Uterus (tissue), 4 donors: ENCODE measurements around the gene MET. TPM values are rescaled to one million over a fixed set of nuclear protein-coding genes. Genes with fewer than 3 reads are reported as not detected.

Experiments
- DNase-seq, 2 donors: peaks; one replicate each; pipeline ENCODE4 v3.0.0-alpha.2; 2019 to 2020
- H3K27ac ChIP-seq, 2 donors: fragments of 200-600 bp; sonication (generic); 1 replicate in 1 of 2; 2 replicates in 1 of 2; pipeline ENCODE4 v1.5.1; 2016 to 2018
- H3K27me3 ChIP-seq, 2 donors: fragments of 200-600 bp; sonication (generic); one replicate each; pipeline ENCODE4 v1.5.1; 2018 to 2019; ENCODE audit warnings: control low read depth in 1 of 2
- H3K36me3 ChIP-seq, 2 donors: fragments of 200-600 bp; sonication (generic); one replicate each; pipeline ENCODE4 v1.5.1; 2019; ENCODE audit warnings: control low read depth in 1 of 2
- H3K4me1 ChIP-seq, 2 donors: fragments of 200-600 bp; sonication (generic); one replicate each; pipeline ENCODE4 v1.5.1; 2018 to 2019; ENCODE audit warnings: control low read depth in 1 of 2
- H3K4me3 ChIP-seq, 2 donors: fragments of 200-600 bp; sonication (generic); 1 replicate in 1 of 2; 2 replicates in 1 of 2; pipeline ENCODE4 v1.5.1; 2018 to 2019; ENCODE audit warnings: mild to moderate bottlenecking in 1 of 2
- H3K9me3 ChIP-seq, 2 donors: fragments of 200-600 bp; sonication (generic); one replicate each; pipeline ENCODE4 v1.5.1; 2019; ENCODE audit warnings: control low read depth in 1 of 2
- POLR2A ChIP-seq, 2 donors: fragments of 450-650 bp; IDR thresholded peaks; one replicate each; pipeline ENCODE4 v1.6.1; 2016; ENCODE audit warnings: antibody characterized with exemption in 2 of 2, mild to moderate bottlenecking in 1 of 2, moderate library complexity in 1 of 2
- intact Hi-C: fragments of 100-400 bp; cut with DNase I; formaldehyde crosslinking; loops from one replicate; pipeline ENCODE4 v1.15.1; 2023; ENCODE audit warnings: low total_unique reads
- total RNA-seq, 4 donors: library from RNA; depleted of rRNA in 3 of 4; stranded (reverse); fragments of >200 nt in 3 of 4; gene quantifications; one replicate each; pipeline versions ENCODE4 v1.1.0 to v1.2.4, GENCODE V29; 2014 to 2023
- TF ChIP-seq, protein P1 (sequence below), 4 experiments: fragments of 200-600 bp in 2 of 4; fragments of 450-650 bp in 2 of 4; sonication (generic) in 2 of 4; IDR thresholded peaks; one replicate each; pipeline ENCODE4 v1.5.1; 2016 to 2019; ENCODE audit warnings: antibody characterized with exemption in 4 of 4, mild to moderate bottlenecking in 2 of 4, moderate library complexity in 1 of 4
- donor health status: DM: yes; HTN: yes; CAD: no.

The MET gene
- total RNA-seq, 4 donors from 2014 or later = 13.8 to 37.2 (median 35.6) TPM

DNA sequence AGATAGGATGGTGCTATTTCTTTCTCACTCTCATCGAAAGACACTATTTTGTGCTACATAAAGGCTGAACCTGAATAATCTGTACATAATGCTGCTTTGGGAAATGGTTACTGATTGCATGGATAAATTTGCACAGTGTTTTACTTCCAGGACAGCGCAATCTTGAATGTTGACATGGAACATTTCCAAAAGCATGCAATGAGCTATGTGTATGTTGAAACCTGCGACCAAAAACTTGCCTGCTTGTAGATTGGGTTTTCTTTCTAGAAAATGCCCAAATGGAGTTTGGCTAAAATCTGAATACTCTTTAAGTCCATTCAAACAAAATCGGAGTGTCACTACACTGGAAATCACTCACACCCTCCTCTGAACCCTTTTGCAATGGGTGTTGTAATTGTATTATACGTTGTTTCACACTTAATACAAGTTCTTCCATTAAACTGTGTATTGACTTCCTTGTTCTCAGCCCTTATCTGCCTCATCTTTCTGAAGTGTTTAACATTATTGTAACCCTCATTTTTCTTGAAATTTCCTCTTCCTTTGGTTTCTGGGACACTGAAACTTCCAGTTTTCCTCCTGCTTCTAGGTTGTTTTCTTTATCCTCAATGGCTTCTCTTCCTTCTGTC is 116.7 kb downstream of the MET start:
- TF ChIP-seq, protein P1, sequence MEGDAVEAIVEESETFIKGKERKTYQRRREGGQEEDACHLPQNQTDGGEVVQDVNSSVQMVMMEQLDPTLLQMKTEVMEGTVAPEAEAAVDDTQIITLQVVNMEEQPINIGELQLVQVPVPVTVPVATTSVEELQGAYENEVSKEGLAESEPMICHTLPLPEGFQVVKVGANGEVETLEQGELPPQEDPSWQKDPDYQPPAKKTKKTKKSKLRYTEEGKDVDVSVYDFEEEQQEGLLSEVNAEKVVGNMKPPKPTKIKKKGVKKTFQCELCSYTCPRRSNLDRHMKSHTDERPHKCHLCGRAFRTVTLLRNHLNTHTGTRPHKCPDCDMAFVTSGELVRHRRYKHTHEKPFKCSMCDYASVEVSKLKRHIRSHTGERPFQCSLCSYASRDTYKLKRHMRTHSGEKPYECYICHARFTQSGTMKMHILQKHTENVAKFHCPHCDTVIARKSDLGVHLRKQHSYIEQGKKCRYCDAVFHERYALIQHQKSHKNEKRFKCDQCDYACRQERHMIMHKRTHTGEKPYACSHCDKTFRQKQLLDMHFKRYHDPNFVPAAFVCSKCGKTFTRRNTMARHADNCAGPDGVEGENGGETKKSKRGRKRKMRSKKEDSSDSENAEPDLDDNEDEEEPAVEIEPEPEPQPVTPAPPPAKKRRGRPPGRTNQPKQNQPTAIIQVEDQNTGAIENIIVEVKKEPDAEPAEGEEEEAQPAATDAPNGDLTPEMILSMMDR (IDR thresholded peaks at IDR 0.05) = no peak
- TF ChIP-seq POLR2A (IDR thresholded peaks at IDR 0.05) = no peak
- Histone ChIP-seq H3K4me3 (no peak overlapping the region), H3K27me3 (no peaks in the 10 kb centered on the region), H3K27ac (no peak overlapping the region), H3K9me3 (no peaks in the 10 kb centered on the region), H3K4me1 (no peaks in the 10 kb centered on the region), H3K36me3 (no peaks in the 10 kb centered on the region)
- intact Hi-C loops = no loop called here
- DNase-seq = no peak

- no peak for TF ChIP-seq POLR2A (IDR thresholded peaks at IDR 0.05)
- TF ChIP-seq, protein P1 (IDR thresholded peaks at IDR 0.05) = no peak
- no peaks in the 10 kb centered on the region for H3K4me1 ChIP-seq
- intact Hi-C loops = no loop called here
- no peak overlapping the region for H3K27ac ChIP-seq
- H3K27me3 ChIP-seq = no peaks in the 10 kb centered on the region
- DNase-seq = no peak
- H3K9me3 ChIP-seq = no peaks in the 10 kb centered on the region
- no peak overlapping the region for H3K4me3 ChIP-seq
- no peaks in the 10 kb centered on the region for H3K36me3 ChIP-seq
Measured at GRCh38 chr7:116790025-116790424, 118.0 kb downstream of the MET start.

DNA sequence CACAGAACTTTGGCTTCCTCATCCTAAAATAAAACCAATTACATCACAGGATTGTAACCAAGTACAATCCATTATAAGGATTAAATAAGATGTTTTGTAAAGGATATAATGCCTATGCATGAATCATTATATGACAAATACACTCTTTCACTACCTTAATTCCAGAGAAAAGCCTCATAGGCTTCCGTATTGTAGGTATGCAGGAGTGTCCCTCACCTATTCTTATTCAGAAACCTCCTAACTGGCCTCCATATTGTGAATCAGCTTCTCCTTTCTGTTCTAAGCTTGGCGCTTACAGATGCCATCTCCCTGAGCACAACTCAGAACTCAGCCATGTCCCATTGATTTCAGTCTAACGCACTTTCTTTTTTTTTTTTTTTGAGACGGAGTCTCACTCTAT is 120.8 kb downstream of the MET start:
- Histone ChIP-seq H3K4me1 (no peaks in the 10 kb centered on the region), H3K27ac (no peak overlapping the region), H3K27me3 (no peaks in the 10 kb centered on the region), H3K4me3 (no peak overlapping the region), H3K9me3 (no peaks in the 10 kb centered on the region), H3K36me3 (no peaks in the 10 kb centered on the region)
- DNase-seq = no peak
- TF ChIP-seq, protein P1 (IDR thresholded peaks at IDR 0.05) = no peak
- TF ChIP-seq POLR2A (IDR thresholded peaks at IDR 0.05) = no peak
- intact Hi-C loops = no loop called here

DNA sequence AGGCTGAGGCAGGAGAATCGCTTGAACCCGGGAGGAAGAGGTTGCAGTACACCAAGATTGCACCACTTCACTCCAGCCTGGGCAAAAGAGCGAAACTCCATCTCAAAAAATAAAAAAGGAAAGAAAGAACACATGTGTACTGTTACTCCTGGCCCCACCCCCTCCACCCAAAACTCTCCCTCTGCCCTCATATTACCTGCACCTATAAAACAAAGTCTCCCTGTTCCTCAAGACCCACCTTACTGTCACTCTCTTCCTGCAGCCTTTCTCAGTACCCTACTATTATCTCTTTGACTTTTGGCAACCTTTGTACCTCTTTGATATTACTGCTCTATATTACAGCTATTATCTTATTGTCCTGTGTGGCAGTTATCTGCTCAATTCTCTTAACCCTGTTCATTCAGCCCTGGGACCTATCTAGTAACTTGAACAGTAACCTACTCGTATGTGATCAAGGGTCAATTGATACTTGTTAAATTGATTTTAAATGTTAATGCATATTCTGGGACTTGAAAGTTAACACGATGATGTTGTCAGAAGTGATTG is 121.9 kb downstream of the MET start:
- Histone ChIP-seq H3K4me3 (no peak overlapping the region), H3K36me3 (no peaks in the 10 kb centered on the region), H3K4me1 (no peaks in the 10 kb centered on the region), H3K27ac (no peak overlapping the region), H3K9me3 (no peaks in the 10 kb centered on the region), H3K27me3 (no peaks in the 10 kb centered on the region)
- intact Hi-C loops = no loop called here
- no peak for DNase-seq
- TF ChIP-seq, protein P1 (IDR thresholded peaks at IDR 0.05) = no peak
- TF ChIP-seq POLR2A (IDR thresholded peaks at IDR 0.05) = no peak

- no peak overlapping the region for H3K27ac ChIP-seq
- no peaks in the 10 kb centered on the region for H3K4me1 ChIP-seq
- no peak overlapping the region for H3K4me3 ChIP-seq
- H3K36me3 ChIP-seq = no peaks in the 10 kb centered on the region
- DNase-seq = no peak
- no peak for TF ChIP-seq POLR2A (IDR thresholded peaks at IDR 0.05)
- TF ChIP-seq, protein P1 (IDR thresholded peaks at IDR 0.05) = no peak
- intact Hi-C loops = no loop called here
- H3K9me3 ChIP-seq = no peaks in the 10 kb centered on the region
- no peaks in the 10 kb centered on the region for H3K27me3 ChIP-seq
Measured at GRCh38 chr7:116796471-116796870, 124.5 kb downstream of the MET start.
